ENCODE measurements around the gene ASCC1.

DNA sequence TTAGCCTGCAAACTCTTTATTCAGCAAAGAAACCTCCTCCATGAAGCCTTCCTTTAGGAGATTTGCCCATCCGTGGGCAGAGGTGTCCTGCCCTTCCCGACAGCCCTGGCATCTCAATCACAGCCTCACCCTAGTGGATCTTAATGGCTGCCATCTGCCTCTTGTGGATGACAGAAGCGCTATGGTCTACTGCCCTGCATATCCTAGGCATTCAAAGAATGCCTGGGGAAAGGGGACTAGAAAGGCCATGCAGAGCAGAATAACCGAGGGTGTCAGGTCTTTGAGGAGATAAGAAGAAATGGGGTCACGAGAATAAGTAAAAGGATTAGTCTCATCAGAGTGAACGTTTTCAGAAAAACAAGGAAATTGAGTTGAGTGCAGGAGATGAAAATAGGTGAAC, 70.0 kb downstream of the ASCC1 start:
- TF ChIP-seq, protein P1, sequence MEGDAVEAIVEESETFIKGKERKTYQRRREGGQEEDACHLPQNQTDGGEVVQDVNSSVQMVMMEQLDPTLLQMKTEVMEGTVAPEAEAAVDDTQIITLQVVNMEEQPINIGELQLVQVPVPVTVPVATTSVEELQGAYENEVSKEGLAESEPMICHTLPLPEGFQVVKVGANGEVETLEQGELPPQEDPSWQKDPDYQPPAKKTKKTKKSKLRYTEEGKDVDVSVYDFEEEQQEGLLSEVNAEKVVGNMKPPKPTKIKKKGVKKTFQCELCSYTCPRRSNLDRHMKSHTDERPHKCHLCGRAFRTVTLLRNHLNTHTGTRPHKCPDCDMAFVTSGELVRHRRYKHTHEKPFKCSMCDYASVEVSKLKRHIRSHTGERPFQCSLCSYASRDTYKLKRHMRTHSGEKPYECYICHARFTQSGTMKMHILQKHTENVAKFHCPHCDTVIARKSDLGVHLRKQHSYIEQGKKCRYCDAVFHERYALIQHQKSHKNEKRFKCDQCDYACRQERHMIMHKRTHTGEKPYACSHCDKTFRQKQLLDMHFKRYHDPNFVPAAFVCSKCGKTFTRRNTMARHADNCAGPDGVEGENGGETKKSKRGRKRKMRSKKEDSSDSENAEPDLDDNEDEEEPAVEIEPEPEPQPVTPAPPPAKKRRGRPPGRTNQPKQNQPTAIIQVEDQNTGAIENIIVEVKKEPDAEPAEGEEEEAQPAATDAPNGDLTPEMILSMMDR (IDR thresholded peaks at IDR 0.05; ENCODE audit: borderline replicate concordance, extremely low read depth, low read length, poor library complexity, severe bottlenecking) = no peak
- TF ChIP-seq EZH2 (IDR thresholded peaks at IDR 0.05; ENCODE audit: borderline replicate concordance, low read depth, low read length, severe bottlenecking) = no peak

Data from DND-41 (cell line).